GM12801 (cell line): ENCODE measurements around the gene LXN.

Experiments
- TF ChIP-seq, protein P1 (sequence below): IDR thresholded peaks from one replicate; pipeline ENCODE4 v1.5.1; 2011; ENCODE audit warnings: control low read depth; ENCODE audit not compliant: insufficient read length; ENCODE audit errors: extremely low read depth

LXN gene

DNA sequence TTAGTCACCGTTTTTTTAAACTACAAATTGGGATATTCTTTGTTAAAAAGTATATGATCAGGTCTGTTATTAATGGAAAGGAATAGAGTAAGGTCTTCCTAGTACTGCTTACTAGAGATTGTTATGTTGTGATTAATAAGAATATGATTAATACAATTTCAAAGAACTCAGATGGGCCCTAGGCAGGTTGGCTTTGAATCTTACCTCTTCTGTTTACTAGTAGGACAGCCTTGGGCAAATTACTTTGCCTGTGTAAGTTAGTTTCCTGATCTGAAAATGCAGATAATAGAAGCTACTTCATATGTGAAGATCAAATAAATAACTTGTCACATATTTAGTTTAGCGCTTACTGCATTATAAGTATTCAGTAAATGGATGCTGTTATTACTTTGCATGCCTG lies 21.3 kb downstream of the LXN start:
- TF ChIP-seq, protein P1, sequence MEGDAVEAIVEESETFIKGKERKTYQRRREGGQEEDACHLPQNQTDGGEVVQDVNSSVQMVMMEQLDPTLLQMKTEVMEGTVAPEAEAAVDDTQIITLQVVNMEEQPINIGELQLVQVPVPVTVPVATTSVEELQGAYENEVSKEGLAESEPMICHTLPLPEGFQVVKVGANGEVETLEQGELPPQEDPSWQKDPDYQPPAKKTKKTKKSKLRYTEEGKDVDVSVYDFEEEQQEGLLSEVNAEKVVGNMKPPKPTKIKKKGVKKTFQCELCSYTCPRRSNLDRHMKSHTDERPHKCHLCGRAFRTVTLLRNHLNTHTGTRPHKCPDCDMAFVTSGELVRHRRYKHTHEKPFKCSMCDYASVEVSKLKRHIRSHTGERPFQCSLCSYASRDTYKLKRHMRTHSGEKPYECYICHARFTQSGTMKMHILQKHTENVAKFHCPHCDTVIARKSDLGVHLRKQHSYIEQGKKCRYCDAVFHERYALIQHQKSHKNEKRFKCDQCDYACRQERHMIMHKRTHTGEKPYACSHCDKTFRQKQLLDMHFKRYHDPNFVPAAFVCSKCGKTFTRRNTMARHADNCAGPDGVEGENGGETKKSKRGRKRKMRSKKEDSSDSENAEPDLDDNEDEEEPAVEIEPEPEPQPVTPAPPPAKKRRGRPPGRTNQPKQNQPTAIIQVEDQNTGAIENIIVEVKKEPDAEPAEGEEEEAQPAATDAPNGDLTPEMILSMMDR, result no peak

- TF ChIP-seq, protein P1, result no peak
Observed at GRCh38 chr3:158649791-158650190, 22.7 kb downstream of the LXN start.

DNA sequence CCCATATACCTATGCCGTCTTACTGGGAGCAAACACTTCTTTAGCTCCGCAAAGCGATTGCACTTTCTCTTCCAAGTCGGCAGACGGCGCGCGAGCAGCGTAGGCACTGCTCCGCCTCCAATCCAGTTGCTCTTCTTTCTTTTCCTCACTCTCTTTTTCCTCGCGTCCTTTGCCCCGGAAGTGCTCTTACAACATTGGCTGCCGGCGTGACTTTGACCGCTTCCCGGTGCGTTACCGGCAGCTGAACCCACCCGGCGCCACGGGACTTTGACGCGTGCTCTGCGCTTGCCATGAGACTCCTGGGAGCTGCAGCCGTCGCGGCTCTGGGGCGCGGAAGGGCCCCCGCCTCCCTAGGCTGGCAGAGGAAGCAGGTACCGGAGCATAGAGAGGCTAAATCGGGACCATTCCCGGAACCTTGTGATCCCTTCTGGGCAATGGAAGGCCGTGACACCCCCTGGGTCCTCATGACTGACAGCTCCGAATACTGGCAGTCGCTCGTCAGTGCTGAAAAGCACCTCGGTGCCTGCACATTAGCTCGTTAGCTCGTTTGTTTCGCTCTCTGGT lies 28.0 kb downstream of the LXN start, which contains the start of gene GFM1:
GFM1 (plus strand) TSS at position 183 of the 564 bp plus-strand sequence; CDS start at position 291, 108 bp downstream.
- TF ChIP-seq, protein P1, result peak; percentile 91

DNA sequence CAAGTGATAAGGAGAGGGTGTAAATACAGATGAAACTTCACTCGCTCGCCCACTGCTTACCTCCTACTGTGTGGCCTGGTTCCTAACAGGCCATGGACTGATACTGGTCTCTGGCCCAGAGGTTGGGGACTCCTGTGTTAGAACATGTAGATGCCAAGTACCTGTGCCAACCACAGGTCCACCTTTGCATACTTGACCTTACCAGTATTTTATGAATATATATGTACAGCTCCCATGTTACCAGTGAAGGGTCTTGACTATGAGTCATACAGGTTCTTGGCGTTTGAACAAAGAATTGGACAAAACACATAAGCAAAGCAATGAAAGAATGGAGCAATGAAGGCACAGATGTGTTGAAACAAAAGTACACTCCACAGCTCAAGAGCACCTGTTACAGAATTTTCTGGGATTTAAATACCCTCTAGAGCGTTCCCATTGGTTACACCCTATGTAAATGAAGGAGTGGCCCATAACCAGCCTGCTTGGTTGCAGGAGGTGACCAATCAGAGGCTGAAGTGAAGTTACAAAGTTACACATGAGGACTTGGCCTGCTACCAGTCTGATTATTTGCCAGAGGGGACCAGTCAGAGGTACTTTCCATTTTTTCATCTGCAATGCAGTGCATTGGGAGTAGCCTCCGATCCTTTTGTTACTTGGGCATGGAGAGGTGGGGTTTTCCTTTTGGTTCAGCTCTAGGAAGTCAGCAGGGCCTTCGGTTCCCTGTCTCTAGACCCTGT lies 29.8 kb downstream of the LXN start:
- TF ChIP-seq, protein P1, result no peak

GRCh38 chr3:158642005-158642404 lies 30.4 kb downstream of the LXN start:
- TF ChIP-seq, protein P1, result no peak

GRCh38 chr3:158640646-158641045 lies 31.8 kb downstream of the LXN start:
- TF ChIP-seq, protein P1, result no peak

GRCh38 chr3:158631981-158632380 lies 40.5 kb downstream of the LXN start:
- TF ChIP-seq, protein P1, result no peak
